ENCODE data around the gene C10orf67. TPM values are rescaled to one million over a fixed set of nuclear protein-coding genes. Genes with fewer than 3 reads are reported as not detected.

The C10orf67 gene
- total and polyA plus RNA-seq, 2 experiments from 2014 or later: 0.16 TPM; not detected in 1

DNA sequence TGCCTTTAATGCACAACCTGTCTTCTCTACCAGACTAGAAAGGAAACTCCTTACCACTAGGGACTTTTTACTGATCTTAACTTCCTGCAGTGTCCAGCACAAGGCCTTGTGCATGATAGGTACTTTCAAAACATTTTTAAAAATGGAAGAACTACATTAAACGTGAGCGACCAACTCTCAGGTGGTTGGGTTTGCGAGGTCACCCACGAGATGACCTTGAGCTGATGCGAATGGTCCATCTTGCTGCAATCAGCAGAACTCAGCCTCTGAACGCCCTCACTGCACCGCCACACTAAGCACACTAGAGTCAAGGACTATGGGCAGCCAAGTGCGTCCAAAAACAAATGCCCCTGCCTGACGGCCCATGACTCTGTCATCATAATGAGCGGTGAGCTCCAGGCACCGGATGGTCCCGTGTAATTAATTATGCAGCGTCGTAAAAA is 187.3 kb downstream of the C10orf67 start:
- ATAC-seq (no peak), DNase-seq (ENCODE audit: low spot score) (no peak)
- Histone ChIP-seq H2AFZ (no peak overlapping the region), H3K4me1 (ENCODE audit: insufficient read depth) (no peaks in the 10 kb centered on the region), H3K4me3 (no peak overlapping the region), H3K36me3 (ENCODE audit: insufficient read depth) (no peaks in the 10 kb centered on the region), H3K27me3 (ENCODE audit: insufficient read depth) (peaks cover 9% of the 10 kb centered on the region; the same call in 1 of the 2 replicates), H3F3A (replicated peaks; ENCODE audit: low read depth) (no peaks in the 10 kb centered on the region), H3K4me2 (no peak overlapping the region), H4K20me1 (replicated peaks; ENCODE audit: insufficient read depth) (no peaks in the 10 kb centered on the region), H3K9me2 (ENCODE audit: insufficient read depth) (no peaks in the 10 kb centered on the region), H3K27ac (ENCODE audit: low read depth) (no peak overlapping the region), H3K79me2 (replicated peaks; ENCODE audit: insufficient read depth) (no peaks in the 10 kb centered on the region)
- no peak for TF ChIP-seq ZNF331 (CRISPR knock-in tag; IDR thresholded peaks at IDR 0.05; ENCODE audit: low read depth)
- TF ChIP-seq STAT1 (IDR thresholded peaks at IDR 0.05; ENCODE audit: unreplicated experiment): no peak
- no peak for TF ChIP-seq POLR2AphosphoS5 (IDR thresholded peaks at IDR 0.05; ENCODE audit: low read depth)
- no peak for TF ChIP-seq ZNF114 (CRISPR knock-in tag; IDR thresholded peaks at IDR 0.05)
- no peak for TF ChIP-seq EZH2phosphoT487 (IDR thresholded peaks at IDR 0.05; ENCODE audit: unreplicated experiment)
- TF ChIP-seq, protein P1, sequence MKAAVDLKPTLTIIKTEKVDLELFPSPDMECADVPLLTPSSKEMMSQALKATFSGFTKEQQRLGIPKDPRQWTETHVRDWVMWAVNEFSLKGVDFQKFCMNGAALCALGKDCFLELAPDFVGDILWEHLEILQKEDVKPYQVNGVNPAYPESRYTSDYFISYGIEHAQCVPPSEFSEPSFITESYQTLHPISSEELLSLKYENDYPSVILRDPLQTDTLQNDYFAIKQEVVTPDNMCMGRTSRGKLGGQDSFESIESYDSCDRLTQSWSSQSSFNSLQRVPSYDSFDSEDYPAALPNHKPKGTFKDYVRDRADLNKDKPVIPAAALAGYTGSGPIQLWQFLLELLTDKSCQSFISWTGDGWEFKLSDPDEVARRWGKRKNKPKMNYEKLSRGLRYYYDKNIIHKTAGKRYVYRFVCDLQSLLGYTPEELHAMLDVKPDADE (IDR thresholded peaks at IDR 0.05): no peak
- no peak overlapping the region for H3K4me3 Mint-ChIP-seq
- H3K36me3 Mint-ChIP-seq (ENCODE audit: low read depth): no peaks in the 10 kb centered on the region
- H3K27ac Mint-ChIP-seq: no peak overlapping the region
- H3K4me1 Mint-ChIP-seq: peaks cover 9% of the 10 kb centered on the region
- H3K9me3 Mint-ChIP-seq: no peaks in the 10 kb centered on the region
- peaks cover 5% of the 10 kb centered on the region for H3K27me3 Mint-ChIP-seq (ENCODE audit: insufficient read depth, low read depth, poor library complexity)

DNA sequence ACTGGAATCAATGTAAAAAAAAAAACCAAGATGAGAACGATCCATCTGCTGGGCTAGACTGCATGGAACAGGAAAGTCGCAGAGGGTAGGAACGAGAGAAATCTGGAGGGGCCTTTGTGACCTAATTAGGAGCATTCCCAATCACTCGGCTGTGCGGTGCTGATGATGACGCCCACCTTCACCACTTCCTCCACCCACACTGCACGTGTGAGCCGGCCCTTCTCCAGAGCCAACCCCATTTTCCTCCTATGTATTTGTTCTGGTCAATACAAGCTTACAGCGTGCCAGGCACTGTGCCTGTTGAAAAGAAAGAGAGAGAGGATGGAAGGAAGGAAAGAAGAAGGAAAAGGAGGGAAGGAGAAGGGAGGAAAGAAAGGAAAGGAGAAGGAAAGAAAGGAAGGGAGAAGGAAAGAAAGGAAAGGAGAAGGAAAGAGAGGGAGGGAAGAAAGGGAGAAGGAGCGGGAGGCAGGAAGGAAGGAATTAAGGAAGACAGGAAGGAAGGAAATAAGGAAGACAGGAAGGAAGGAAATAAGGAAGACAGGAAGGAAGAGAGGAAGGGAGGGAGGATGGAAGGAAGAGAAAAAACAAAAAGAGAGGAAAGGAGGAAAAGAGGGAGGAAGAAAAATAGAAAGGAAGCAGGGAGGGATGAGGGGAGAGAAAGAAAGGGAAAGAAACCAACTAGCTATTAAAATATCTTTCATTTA is 188.0 kb downstream of the C10orf67 start:
- no peak for ATAC-seq
- no peaks in the 10 kb centered on the region for H3K36me3 ChIP-seq (ENCODE audit: insufficient read depth)
- H3K27ac ChIP-seq (ENCODE audit: low read depth): no peak overlapping the region
- no peaks in the 10 kb centered on the region for H3K79me2 ChIP-seq (replicated peaks; ENCODE audit: insufficient read depth)
- no peaks in the 10 kb centered on the region for H3F3A ChIP-seq (replicated peaks; ENCODE audit: low read depth)
- H3K9me2 ChIP-seq (ENCODE audit: insufficient read depth): no peaks in the 10 kb centered on the region
- no peak overlapping the region for H2AFZ ChIP-seq
- Mint-ChIP-seq H3K4me3 (no peak overlapping the region; the same call in 2 of the 3 replicates), H3K9me3 (no peaks in the 10 kb centered on the region), H3K27me3 (ENCODE audit: insufficient read depth, low read depth, poor library complexity) (peaks cover 5% of the 10 kb centered on the region), H3K36me3 (ENCODE audit: low read depth) (no peaks in the 10 kb centered on the region), H3K27ac (no peak overlapping the region), H3K4me1 (peaks cover 9% of the 10 kb centered on the region)
- H4K20me1 ChIP-seq (replicated peaks; ENCODE audit: insufficient read depth): no peaks in the 10 kb centered on the region
- no peak overlapping the region for H3K4me2 ChIP-seq
- no peaks in the 10 kb centered on the region for H3K4me1 ChIP-seq (ENCODE audit: insufficient read depth)
- peaks cover 7% of the 10 kb centered on the region; the same call in 1 of the 2 replicates for H3K27me3 ChIP-seq (ENCODE audit: insufficient read depth)
- no peak overlapping the region for H3K4me3 ChIP-seq
- no peak for DNase-seq (ENCODE audit: low spot score)
- TF ChIP-seq, protein P2, sequence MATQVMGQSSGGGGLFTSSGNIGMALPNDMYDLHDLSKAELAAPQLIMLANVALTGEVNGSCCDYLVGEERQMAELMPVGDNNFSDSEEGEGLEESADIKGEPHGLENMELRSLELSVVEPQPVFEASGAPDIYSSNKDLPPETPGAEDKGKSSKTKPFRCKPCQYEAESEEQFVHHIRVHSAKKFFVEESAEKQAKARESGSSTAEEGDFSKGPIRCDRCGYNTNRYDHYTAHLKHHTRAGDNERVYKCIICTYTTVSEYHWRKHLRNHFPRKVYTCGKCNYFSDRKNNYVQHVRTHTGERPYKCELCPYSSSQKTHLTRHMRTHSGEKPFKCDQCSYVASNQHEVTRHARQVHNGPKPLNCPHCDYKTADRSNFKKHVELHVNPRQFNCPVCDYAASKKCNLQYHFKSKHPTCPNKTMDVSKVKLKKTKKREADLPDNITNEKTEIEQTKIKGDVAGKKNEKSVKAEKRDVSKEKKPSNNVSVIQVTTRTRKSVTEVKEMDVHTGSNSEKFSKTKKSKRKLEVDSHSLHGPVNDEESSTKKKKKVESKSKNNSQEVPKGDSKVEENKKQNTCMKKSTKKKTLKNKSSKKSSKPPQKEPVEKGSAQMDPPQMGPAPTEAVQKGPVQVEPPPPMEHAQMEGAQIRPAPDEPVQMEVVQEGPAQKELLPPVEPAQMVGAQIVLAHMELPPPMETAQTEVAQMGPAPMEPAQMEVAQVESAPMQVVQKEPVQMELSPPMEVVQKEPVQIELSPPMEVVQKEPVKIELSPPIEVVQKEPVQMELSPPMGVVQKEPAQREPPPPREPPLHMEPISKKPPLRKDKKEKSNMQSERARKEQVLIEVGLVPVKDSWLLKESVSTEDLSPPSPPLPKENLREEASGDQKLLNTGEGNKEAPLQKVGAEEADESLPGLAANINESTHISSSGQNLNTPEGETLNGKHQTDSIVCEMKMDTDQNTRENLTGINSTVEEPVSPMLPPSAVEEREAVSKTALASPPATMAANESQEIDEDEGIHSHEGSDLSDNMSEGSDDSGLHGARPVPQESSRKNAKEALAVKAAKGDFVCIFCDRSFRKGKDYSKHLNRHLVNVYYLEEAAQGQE (IDR thresholded peaks at IDR 0.05; ENCODE audit: unreplicated experiment): no peak
- TF ChIP-seq, protein P1 (IDR thresholded peaks at IDR 0.05): no peak
- TF ChIP-seq CREB1 (CRISPR knock-in tag; IDR thresholded peaks at IDR 0.05; ENCODE audit: low read depth) (no peak), EZH2phosphoT487 (IDR thresholded peaks at IDR 0.05; ENCODE audit: unreplicated experiment) (no peak), ZNF114 (CRISPR knock-in tag; IDR thresholded peaks at IDR 0.05) (no peak)
